Activated naive CD4-positive, alpha-beta T cell treated with anti-CD3 and anti-CD28 coated beads, Interleukin-2, amount 50 U/mL, for 24 hours (primary cell): ENCODE results near the gene SLC18A3.

Source experiments
- H3K27ac Mint-ChIP-seq: one replicate; pipeline ENCODE4 v1.8.0; 2021; ENCODE audit warnings: mild to moderate bottlenecking, mixed read lengths
- H3K27me3 Mint-ChIP-seq: one replicate; pipeline ENCODE4 v1.8.0; 2021; ENCODE audit warnings: mixed read lengths
- H3K36me3 Mint-ChIP-seq: one replicate; pipeline ENCODE4 v1.8.0; 2021; ENCODE audit warnings: mixed read lengths
- H3K4me1 Mint-ChIP-seq: one replicate; pipeline ENCODE4 v1.8.0; 2021; ENCODE audit warnings: mixed read lengths
- H3K4me3 Mint-ChIP-seq: one replicate; pipeline ENCODE4 v1.8.0; 2021; ENCODE audit warnings: mild to moderate bottlenecking, mixed read lengths
- H3K9me3 Mint-ChIP-seq: one replicate; pipeline ENCODE4 v1.8.0; 2021; ENCODE audit warnings: mixed read lengths

Gene SLC18A3

DNA sequence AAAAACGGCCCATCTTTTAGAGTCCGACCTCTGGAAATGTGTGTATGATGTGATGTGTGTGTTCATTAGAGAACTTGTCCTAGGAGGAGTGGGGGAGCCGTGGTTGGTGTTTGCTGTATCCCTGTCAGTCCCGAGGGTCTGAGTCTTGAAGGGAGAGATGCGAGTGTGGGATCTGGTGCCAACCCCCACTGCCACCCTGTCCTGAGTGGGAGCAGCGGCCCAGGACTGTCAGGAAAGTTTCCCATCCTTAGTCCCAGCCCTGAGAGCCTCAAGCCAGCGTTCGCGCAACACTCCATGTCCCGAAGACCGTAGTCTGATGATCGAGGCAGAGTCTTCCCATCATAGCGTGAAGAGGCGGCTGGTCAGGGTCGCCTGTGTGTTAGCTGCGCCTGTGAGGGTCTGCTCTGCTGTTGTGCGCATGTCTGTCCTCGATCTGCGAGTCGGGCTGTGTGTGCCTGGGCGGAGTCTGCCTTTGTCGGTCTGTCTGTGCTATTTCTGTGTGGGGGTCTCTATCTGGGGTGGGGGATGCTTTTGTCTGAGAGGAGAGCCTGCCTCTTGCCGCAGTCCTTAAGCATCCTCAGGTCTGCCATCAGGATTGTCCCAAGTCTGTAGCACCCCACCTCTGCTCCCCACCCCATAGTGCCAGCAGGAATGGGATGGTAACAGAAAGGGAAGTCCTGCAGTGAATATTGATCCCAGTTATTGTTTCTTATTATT, 3.2 kb downstream of the SLC18A3 start:
- no peak overlapping the region for H3K4me3 Mint-ChIP-seq
- H3K27ac Mint-ChIP-seq = no peak overlapping the region
- H3K9me3 Mint-ChIP-seq = peaks cover 7% of the 10 kb centered on the region
- H3K4me1 Mint-ChIP-seq = peaks cover 4% of the 10 kb centered on the region
- no peaks in the 10 kb centered on the region for H3K36me3 Mint-ChIP-seq
- H3K27me3 Mint-ChIP-seq = peaks cover 50% of the 10 kb centered on the region

DNA sequence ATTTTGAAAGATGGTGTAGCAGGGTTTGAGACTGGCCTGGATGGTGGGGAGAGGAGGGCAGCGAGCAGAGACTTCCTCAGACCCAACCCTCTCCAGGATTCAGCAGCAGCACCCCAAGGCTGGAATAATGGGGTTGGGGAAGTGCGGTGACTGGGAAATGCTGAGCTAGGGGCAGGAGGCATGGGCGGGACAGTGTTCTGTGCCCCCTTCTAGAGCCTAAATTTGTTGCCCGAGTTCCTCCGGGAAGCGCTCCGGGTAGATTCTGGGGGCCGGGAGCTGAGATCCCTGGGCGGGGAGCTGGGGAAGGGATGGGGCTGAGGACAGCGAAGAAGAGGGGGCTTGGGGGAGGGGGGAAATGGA, 3.8 kb downstream of the SLC18A3 start, which contains the start of gene CHAT:
Gene CHAT (plus strand): TSS at position 156 of the 360 bp plus-strand sequence. CDS start 153 bp downstream, at position 309.
- H3K9me3 Mint-ChIP-seq = peaks cover 7% of the 10 kb centered on the region
- H3K36me3 Mint-ChIP-seq = no peaks in the 10 kb centered on the region
- no peak within 1 kb of the TSS for H3K4me3 Mint-ChIP-seq
- no peak within 1 kb of the TSS for H3K27ac Mint-ChIP-seq
- peaks cover 49% of the 10 kb centered on the region for H3K27me3 Mint-ChIP-seq
- peaks cover 4% of the 10 kb centered on the region for H3K4me1 Mint-ChIP-seq

DNA sequence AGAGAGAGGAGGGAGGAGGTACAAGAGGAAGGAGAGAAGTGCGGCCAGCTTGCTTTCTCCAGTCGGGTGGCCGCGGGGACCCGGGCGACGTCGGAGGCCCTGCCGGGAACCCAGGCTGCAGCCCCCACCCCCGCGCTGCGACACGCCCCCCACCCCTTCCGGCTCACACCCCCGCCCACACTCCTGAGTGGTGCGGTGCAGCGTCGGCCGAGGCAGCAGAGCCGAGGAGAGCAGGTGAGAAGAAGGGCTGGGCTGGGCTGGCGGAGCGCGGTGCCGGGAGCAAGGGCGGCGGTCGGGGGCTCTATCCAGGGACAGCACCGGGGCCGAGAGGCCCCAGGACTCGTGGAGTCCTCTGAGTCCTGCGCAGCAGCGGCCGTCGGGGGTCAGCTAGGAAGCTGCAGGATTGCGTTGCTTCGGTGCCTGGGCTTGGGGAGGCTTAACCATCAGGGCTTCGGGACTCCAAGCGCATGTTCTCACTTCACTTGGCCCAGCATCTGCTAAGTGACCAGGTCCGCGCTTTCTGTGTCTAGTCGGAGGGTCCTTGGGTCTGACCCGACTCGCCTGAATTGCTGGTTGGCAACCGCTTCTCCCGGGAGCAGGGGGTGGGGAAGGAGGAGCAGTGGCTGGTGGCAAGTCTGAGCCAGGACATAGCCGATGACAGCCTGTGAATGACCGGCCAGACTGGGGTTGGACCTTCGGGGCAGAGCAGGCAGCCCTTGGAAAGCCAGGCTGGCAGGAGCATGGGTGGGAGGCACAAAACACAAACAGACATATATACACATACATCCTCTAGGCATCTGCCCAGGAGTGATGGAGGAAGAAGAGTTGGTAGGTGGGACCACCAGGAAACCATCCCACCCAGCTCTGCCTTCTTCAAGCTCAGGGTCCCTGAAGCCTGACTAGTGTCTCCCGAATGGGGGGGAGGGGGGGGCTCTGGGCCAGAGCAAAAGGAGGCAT, 4.4 kb downstream of the SLC18A3 start:
- Mint-ChIP-seq H3K36me3 (no peaks in the 10 kb centered on the region), H3K9me3 (peaks cover 7% of the 10 kb centered on the region), H3K27ac (no peak overlapping the region), H3K4me1 (peaks cover 4% of the 10 kb centered on the region), H3K4me3 (no peak overlapping the region), H3K27me3 (peaks cover 53% of the 10 kb centered on the region)

DNA sequence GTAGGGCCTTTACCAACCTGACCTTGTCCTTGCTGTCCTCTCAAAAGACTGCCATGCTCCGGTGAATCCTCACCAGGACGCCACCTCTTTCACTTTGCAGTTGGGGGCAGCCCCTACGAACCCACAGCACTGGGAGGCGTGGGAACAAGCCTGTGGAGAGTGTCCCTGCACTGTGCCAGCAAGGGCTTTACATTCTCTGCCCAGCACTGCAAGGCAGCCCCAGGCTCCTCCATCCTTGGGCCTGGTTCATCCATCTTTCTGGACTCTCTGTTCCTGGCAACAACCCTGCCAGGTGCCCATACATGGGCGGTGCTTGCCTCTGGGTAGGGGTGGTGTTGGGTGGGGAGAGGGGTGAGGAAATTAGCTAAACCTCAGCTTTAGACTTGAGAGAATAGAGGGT, 5.1 kb downstream of the SLC18A3 start:
- H3K9me3 Mint-ChIP-seq = peaks cover 7% of the 10 kb centered on the region
- H3K27me3 Mint-ChIP-seq = peaks cover 56% of the 10 kb centered on the region
- H3K36me3 Mint-ChIP-seq = no peaks in the 10 kb centered on the region
- H3K4me3 Mint-ChIP-seq = no peak overlapping the region
- no peak overlapping the region for H3K27ac Mint-ChIP-seq
- peaks cover 4% of the 10 kb centered on the region for H3K4me1 Mint-ChIP-seq

- no peak overlapping the region for H3K27ac Mint-ChIP-seq
- H3K36me3 Mint-ChIP-seq = no peaks in the 10 kb centered on the region
- peaks cover 7% of the 10 kb centered on the region for H3K9me3 Mint-ChIP-seq
- peaks cover 4% of the 10 kb centered on the region for H3K4me1 Mint-ChIP-seq
- peaks cover 56% of the 10 kb centered on the region for H3K27me3 Mint-ChIP-seq
- H3K4me3 Mint-ChIP-seq = no peak overlapping the region
Measured at GRCh38 chr10:49615721-49616120, 5.6 kb downstream of the SLC18A3 start.

DNA sequence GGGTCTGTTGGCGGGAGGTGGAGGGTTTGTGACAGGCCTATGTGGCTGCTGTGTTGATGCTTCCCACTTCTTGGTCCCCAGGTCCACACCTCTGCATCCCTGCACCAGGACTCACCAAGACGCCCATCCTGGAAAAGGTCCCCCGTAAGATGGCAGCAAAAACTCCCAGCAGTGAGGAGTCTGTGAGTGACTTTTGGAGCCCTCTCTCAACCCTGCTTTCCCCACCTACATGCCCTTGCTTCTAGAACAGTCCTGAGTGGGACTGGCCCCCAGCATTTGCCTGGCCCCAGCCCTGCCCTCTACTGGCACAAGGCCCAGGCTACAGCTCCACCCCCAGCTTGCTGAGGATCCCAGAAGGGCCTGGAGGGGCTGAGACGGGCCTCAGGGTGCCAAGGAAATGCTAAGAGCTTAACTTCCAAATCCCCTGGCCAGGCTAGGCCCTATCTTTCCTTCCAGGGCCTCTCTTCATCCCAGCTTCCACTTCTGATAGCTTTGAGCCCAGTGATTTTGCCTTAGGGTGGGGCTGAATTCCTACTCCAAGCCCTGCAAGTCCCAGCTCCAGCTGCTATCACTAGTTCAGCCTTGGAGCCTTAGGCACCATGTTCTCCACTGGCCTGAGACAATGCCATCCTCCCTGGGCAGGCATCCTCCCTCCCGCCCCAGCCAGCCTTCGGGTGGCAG, 6.5 kb downstream of the SLC18A3 start:
- Mint-ChIP-seq H3K9me3 (peaks cover 7% of the 10 kb centered on the region), H3K4me3 (no peak overlapping the region), H3K27ac (no peak overlapping the region), H3K36me3 (no peaks in the 10 kb centered on the region), H3K4me1 (peaks cover 4% of the 10 kb centered on the region), H3K27me3 (peaks cover 51% of the 10 kb centered on the region)

DNA sequence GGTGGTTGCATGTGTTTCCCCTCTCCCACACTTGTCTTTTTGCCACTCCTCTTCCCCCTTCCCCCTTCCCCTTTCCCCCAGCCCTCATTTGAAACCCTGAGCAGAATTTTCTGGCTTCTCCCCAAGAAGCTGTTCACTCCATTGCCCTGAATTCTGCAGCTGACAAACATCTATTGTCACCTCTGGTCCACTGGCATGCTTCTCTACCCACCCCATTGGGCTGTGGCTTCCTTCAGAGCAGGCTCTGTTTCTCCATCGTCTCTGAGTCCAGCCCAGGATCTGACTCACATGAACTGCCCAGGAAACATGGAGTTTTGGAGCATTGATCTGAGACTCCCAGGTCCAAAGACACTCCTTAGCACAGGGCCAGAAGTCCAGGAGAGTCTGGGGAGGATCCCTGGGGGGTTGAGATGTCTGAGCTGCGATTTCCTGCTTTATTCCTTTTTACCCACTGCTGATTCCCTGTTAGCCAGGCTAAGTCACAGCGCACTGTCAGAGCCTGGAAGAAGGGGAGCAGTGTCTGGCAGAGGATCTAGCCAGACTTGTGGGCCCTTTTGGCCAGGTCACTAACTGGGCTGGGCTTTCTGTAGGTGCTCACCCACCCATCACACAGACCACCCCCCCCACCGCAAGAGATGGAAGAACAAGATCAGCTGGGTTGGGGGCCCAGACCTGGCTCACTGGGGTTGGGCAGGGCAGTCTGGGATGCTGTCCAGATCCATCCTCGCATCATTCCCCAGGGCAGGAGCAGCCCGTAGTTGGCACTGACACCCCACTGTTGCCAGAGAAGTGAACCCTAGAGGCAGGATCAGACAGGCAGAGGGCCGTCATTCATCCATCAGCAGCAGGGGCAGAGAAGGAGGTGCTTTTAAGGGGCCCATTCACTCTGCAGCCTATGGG, 7.3 kb downstream of the SLC18A3 start:
- Mint-ChIP-seq H3K4me1 (peaks cover 4% of the 10 kb centered on the region), H3K36me3 (no peaks in the 10 kb centered on the region), H3K4me3 (no peak overlapping the region), H3K27ac (no peak overlapping the region), H3K27me3 (peaks cover 49% of the 10 kb centered on the region), H3K9me3 (peaks cover under 1% of the 10 kb centered on the region)

DNA sequence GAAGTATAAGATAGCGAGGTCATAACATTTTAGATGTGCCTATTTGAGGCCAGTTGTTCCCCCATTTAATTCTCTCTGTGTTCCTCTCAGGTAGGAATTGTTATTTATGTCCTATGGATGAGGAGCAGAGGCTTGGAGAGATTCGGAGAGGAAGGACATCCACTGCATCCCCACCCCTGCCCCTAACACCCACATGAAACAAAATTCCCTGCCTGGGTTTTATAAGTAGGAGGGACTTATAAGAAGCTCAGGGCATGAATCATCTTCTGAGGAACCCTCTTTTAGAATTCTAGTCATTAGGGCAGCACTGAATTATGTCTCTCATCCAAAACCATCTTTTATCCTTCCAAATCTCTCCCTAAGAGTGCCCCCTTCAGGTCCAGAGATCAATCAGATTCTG, 8.7 kb downstream of the SLC18A3 start:
- Mint-ChIP-seq H3K27me3 (peaks cover 36% of the 10 kb centered on the region), H3K4me3 (no peak overlapping the region), H3K27ac (no peak overlapping the region), H3K36me3 (no peaks in the 10 kb centered on the region), H3K4me1 (no peaks in the 10 kb centered on the region), H3K9me3 (no peaks in the 10 kb centered on the region)

DNA sequence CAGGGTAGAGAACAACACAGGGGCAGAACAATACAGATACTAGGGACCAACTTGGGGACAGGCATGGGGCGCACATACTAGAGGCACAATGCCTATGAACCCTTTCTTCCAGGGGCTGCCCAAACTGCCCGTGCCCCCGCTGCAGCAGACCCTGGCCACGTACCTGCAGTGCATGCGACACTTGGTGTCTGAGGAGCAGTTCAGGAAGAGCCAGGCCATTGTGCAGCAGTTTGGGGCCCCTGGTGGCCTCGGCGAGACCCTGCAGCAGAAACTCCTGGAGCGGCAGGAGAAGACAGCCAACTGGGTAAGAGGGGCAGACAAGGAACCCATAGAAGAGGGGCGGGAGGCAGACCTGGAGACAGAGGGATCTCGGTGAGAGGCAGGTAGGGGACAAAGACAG, 9.5 kb downstream of the SLC18A3 start:
- H3K27me3 Mint-ChIP-seq = peaks cover 36% of the 10 kb centered on the region
- no peak overlapping the region for H3K4me3 Mint-ChIP-seq
- H3K9me3 Mint-ChIP-seq = no peaks in the 10 kb centered on the region
- no peak overlapping the region for H3K27ac Mint-ChIP-seq
- H3K4me1 Mint-ChIP-seq = no peaks in the 10 kb centered on the region
- no peaks in the 10 kb centered on the region for H3K36me3 Mint-ChIP-seq

GRCh38 chr10:49620286-49620810, 10.2 kb downstream of the SLC18A3 start:
- Mint-ChIP-seq H3K36me3 (no peaks in the 10 kb centered on the region), H3K27ac (no peak overlapping the region), H3K9me3 (no peaks in the 10 kb centered on the region), H3K4me1 (no peaks in the 10 kb centered on the region), H3K4me3 (no peak overlapping the region), H3K27me3 (peaks cover 34% of the 10 kb centered on the region)

GRCh38 chr10:49620841-49621378, 10.8 kb downstream of the SLC18A3 start:
- no peaks in the 10 kb centered on the region for H3K4me1 Mint-ChIP-seq
- H3K27ac Mint-ChIP-seq = no peak overlapping the region
- no peak overlapping the region for H3K4me3 Mint-ChIP-seq
- peaks cover 29% of the 10 kb centered on the region for H3K27me3 Mint-ChIP-seq
- no peaks in the 10 kb centered on the region for H3K9me3 Mint-ChIP-seq
- no peaks in the 10 kb centered on the region for H3K36me3 Mint-ChIP-seq

DNA sequence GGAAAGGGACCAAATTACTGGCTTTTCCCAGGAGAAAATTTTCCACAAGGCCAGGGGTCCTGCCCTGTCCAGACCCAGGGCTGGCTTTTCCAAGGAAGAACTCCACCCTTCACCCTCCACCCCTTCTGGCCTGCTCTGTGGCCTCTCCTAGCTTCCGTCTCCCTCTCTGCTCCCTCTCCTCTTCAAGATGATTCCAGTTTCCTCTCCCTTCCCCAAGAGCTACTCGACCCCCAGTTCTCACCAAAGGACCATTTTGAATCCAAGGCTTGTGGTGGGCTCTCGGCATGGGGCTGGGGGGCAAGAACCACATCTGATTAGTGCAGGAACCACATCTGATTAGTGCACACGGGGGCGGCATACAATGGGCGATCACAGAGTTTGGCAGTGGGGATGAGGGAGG, 11.5 kb downstream of the SLC18A3 start:
- Mint-ChIP-seq H3K4me3 (no peak overlapping the region), H3K27me3 (peaks cover 28% of the 10 kb centered on the region), H3K27ac (no peak overlapping the region), H3K4me1 (no peaks in the 10 kb centered on the region), H3K9me3 (no peaks in the 10 kb centered on the region), H3K36me3 (no peaks in the 10 kb centered on the region)

GRCh38 chr10:49622426-49623425, 12.6 kb downstream of the SLC18A3 start:
- no peaks in the 10 kb centered on the region for H3K4me1 Mint-ChIP-seq

More at GRCh38 chr10:49622426-49623425, 12.6 kb downstream of the SLC18A3 start:
- Mint-ChIP-seq H3K9me3 (no peaks in the 10 kb centered on the region), H3K4me3 (no peak overlapping the region), H3K27me3 (peaks cover 20% of the 10 kb centered on the region), H3K27ac (no peak overlapping the region), H3K36me3 (no peaks in the 10 kb centered on the region)
